Testis (tissue), 2 donors: ENCODE results near the gene ZNF274.

Experiments
- CTCF ChIP-seq, 3 experiments: fragments of 450-650 bp in 2 of 3; fragments of 200-600 bp in 1 of 3; sonication (generic) in 1 of 3; IDR thresholded peaks; one replicate each; pipeline ENCODE4 v1.5.1; 2016 to 2019; ENCODE audit warnings: antibody characterized with exemption in 3 of 3, mild to moderate bottlenecking in 2 of 3, moderate library complexity in 1 of 3
- POLR2A ChIP-seq: fragments of 450-650 bp; IDR thresholded peaks from one replicate; pipeline ENCODE4 v1.6.1; 2017; ENCODE audit warnings: antibody characterized with exemption, mild to moderate bottlenecking, moderate library complexity

GRCh38 chr19:58209577-58209976 is 26.7 kb downstream of the ZNF274 start:
- no peak for TF ChIP-seq CTCF (IDR thresholded peaks at IDR 0.05)
- no peak for TF ChIP-seq POLR2A
